GM10847 (cell line): ENCODE results near the gene CHADL.

Experiments used
- POLR2A ChIP-seq: IDR thresholded peaks from 2 replicates; pipeline ENCODE4 v1.6.1; 2011; ENCODE audit not compliant: insufficient read length; ENCODE audit errors: extremely low read depth

CHADL gene

DNA sequence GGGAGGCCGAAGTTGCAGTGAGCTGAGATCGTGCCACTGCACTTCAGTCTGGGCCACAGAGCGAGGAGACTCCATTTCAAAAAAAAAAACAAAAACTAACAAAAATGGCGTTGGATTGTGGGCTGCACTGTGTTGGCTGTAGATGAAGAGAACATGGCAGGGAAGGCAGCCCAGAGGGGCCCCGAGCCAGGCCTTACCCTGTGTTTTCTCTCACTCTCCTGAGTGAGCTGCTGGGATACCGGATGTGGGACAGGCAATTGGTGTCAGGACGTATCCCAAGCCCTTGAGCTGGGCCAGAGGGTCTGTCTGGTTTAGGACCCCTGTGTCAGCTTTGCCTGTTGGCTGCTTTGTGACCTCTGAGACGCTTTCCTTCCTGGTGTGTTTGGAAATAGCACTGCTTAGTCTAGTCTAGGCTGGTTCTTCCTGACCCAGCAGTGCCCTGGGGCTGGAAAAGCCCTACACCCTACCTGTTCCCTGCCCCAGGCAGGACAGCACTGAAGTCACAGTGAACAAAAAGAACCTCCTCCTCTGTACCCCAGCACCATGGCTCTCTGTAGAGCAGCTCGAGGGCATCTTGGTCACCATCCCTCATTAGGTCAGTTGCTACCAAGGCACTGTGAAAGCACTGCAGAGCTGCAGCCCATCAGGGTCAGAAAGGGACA lies 17.8 kb downstream of the CHADL start:
- no peak for TF ChIP-seq POLR2A

DNA sequence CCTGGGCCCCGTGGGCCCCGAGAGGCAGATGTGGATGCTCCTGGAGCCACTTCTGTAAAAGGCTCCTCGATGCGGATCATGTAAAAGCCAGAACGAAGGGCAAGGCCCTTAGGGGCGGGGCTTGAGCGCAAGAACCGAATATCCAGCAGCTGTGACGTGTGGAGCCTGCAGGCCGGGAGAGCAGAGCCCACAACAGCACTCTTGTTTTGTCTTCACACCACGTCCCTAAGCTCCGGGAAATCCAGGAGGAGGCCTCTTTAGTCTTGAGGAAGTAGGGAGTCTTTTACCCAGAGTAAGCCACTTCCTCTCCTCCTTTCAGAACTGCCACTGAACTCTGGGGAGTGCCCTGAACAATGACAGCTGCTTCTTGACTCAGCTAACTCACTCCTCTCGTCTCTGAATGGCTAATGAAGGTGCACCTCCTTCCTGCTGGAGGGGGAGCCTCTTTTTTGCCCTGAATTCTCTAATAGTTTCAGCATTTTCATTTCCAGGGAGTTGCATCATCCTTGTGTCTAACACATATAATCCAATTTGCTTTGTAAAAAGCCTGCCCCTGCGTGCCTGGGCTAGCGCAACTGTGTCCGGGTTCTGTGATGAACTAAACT lies 23.1 kb downstream of the CHADL start:
- no peak for TF ChIP-seq POLR2A

DNA sequence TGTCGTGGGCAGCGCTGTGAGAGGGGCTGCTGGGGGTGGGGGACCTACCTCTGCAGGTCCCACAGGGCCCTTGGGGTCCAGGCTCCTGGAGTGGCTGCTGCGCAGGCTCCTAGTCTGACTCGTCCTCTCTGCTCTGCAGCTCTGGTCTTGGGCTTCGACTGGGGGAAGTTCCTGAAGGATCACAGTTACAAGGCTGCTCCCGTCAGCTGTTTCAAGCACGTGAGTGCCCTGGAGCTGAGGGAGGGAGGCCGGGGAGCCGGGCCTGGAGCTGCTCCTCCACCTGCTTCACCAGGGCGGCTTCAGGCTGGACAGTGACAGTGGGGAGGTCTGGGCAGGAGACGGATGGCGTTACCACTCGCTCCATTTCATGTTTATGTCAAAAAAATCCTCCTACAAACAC lies 23.7 kb downstream of the CHADL start:
- no peak for TF ChIP-seq POLR2A

DNA sequence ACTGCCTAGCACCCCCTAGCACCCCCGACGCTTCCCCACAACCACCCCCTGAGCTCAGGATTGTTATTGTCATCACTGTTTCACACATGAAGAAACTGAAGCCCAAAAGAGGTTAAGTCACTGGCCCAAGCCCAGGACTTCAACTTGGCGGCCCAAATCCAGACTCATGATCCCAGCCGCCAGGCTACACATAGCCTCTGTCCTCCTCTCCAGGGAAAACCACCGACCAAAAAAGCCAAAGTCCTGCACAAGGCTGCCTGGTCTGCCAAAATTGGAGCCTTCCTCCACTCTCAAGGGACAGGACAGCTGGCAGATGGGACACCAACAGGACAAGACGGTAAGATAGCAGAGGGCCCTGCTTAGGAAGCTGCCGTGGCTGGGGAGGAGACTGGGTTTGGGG lies 24.8 kb downstream of the CHADL start:
- TF ChIP-seq POLR2A, result no peak

DNA sequence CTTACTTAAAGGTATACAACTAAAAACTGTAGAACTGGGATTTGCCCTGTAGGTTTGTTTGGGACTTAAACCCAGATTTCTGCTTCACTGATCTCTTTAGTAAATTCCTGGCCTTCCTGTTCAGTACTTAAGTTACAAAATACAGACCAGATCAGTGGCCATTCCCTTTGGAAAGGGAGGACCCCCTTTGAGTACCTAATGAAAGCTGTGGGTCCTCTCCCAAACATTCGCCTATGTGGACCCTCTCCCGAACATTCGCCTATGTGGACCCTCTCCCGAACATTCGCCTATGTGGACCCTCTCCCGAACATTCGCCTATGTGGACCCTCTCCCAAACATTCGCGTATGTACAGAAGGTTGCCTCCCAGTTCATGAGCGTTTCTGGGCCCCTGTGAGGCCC lies 25.3 kb downstream of the CHADL start:
- no peak for TF ChIP-seq POLR2A

DNA sequence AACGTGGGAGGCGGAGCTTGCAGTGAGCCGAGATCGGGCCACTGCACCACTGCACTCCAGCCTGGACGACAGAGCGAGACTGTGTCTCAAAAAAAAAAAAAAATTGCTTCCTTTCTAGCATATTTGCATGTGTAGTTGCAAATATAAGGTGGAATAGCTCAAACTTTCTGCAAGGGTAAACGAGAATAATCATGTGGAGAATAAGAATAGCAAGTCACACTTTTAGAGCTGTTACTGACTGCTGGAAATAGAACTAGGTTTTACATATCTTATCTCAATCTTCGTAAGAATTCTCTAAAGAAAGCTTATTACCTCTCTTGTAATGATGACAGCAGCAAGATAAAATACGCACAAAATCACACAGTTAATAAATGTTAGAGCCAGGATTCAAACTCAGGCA lies 34.0 kb downstream of the CHADL start:
- TF ChIP-seq POLR2A, result no peak

DNA sequence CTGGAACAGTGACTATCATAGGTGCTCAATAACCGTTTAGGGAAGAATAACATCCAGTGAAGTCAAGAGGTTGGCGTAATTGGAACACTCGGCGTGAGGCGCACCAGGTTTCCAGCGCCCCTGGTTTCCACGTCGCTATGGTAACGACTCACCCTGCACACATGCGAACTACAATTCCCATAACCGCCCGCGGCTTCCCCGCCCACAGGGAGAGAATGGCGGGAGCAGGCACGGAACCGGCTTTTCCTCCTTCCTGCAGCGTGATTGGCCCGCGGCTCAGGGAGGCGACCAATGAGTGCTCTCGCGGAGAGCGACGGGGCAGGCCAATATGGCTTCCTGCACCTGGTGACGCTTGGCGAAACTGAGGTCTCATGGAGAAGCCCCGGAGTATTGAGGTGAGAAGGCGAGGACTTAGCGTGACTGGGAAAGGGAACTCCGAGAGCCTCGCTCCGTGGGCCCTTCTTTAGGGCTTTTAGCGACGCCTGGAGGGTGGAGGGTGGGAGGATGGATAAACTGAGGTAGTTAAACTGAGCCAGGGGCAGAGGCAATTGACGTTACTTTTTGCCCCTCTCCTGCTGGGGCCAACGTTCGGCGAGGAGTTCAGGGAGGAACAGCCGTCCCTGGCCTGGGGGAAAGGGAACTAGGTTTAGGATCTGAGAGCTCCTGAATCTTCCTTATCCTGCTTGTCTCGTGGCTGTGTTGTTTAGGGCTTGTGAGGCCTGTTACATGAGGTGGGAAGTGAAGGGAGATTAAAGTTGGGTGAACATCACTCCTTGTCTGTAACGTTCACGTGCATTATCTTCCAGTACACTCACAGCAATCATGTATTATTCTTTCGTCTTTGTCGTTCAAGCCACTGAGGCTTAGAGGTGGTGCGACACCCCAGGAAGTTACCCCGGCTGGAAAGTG lies 35.5 kb downstream of the CHADL start, which contains the start of gene L3MBTL2:
Gene L3MBTL2 (plus strand): TSS at position 321 of the 909 bp plus-strand sequence. CDS start 51 bp downstream, at position 372.
- peak; percentile 70 for TF ChIP-seq POLR2A

DNA sequence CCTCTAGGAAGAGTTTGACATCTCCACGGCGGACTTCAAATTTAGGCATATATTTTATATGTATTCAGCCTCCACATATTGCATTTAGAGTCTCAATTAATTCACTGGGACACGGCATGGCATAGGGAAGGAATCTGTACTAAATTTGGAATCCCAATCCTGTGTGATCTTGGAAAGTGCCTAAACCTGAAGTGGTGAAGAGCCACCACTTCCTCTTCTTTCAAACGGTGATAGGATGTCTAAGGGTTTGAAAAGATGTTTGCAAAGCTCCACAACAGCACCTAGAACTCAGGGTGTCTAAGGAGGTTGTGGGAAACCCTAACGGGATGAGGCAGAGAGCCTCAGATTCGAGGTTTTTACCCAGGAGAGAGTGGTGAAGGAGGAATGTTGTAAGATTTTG lies 36.7 kb downstream of the CHADL start:
- no peak for TF ChIP-seq POLR2A

DNA sequence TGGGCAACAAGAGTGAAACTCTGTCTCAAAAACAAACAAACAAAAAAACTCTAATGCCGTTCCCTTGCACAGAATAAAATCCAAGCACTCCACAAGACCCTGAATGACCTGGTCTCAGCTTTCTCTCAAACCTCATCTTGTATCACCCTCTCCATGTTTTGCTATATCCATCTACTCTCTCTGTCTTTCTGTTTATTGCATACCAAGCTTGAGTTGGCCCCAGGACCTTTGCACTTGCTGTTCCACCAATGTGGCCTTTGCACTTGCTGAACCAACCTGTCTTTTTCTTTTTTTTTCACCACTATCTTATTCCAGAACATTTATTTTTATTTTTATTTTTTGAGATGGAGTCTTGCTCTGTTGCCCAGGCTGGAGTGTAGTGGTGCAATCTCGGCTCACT lies 37.6 kb downstream of the CHADL start:
- no peak for TF ChIP-seq POLR2A

DNA sequence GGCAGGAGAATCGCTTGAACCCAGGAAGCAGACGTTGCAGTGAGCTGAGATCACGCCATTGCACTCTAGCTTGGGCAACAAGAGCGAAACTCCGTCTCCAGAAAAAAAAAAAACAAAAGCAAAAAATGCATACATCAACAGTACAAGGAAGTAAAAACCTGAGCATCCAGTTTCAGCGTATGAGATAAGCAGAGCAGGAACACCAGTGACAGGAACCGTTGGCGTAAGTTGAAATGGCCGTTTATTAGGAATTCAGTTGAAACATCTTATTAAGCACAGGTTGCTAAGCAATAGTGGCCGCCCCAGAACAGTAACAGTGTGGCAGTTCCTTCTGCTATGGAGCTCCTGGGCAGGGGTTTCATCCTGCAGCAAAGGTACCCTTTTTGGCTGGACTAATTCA lies 39.6 kb downstream of the CHADL start:
- TF ChIP-seq POLR2A, result no peak

DNA sequence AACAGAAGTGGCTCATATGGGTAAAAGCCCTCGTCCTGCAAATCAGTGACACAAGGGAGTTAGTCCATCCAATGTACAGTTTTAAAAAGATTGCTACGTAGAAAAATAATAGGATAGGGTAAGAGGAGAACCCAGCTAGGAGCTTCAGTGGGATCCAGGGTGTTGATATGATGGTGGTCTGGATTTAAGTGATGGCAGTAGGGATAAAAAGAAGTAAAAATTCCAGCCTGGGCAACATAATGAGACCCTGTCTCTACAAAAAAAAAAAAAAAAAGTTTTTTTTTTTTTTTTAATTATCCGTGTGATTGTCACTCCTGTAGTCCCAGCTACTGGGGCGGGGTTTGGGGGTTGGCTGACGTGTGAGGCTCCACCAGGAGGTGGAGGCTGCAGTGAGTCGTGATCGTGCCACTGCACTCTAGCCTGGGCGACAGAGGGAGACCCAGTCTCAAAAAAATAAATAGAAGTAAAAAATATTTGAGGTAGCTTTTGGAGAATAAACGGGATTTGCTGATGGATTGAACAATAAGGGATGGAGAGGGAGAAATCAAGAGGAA lies 42.6 kb downstream of the CHADL start:
- no peak for TF ChIP-seq POLR2A

DNA sequence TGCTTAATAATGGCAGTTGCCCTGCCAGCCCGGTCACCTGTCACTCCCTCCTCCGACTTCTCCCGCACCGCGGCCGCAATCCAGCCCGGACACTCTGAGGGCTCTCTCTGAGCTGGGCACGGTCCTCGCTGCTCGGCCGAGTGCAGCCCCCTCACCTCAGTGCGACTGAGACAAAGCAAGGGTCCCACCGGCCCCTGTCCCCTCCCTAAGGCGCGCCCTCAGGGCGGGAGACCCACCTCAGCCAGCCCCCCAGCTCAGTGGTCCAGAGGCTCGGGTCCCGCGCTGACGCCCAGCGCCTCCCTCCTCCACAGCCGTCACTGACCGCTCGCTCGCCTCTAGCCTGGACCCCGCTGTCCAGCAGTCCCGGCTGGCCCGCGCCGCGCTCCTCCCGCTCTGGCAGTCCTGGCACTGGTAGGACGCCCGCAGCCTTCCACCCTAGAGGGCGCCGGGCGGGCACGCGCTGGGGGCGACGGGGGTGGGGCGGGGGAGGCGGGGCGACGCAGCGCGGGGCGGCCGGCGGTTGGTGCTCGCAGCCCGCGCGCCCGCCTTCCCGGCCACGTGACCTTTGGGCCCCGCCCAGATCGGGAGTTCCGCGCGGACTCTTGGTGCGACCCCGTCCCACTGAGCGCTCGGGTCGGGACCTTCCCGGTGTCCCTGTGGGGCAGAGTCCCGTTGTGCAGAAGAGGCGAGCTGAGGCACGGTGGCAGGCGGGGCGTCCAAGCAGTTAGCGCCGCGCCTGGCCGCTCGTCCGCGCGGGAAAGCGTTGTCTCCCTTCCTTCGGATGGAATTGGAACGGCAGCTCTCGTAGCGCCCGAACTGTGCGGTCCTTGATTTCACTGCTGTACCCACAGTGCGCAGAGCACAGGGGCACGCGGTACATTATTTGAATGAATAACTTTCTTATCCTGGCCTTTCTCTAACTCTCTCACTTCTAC lies 43.4 kb downstream of the CHADL start:
- no peak for TF ChIP-seq POLR2A

DNA sequence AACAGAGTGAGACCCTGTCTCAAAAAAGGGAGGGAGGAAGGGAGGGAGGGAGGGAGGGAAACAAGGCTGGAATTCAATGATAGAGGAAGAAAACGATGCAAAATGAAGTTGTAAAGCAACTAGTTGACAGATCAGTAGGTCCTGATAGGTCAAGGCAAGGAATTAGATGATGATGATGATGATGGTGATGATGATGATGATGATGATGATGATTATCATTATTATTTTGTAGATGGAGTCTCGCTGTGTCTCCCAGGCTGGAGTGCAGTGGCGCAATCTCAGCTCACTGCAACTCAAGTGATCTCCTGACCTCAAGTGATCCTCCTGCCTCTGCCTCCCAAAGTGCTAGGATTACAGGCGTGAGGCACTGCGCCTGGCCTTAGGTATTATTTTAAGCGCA lies 46.9 kb downstream of the CHADL start:
- no peak for TF ChIP-seq POLR2A

DNA sequence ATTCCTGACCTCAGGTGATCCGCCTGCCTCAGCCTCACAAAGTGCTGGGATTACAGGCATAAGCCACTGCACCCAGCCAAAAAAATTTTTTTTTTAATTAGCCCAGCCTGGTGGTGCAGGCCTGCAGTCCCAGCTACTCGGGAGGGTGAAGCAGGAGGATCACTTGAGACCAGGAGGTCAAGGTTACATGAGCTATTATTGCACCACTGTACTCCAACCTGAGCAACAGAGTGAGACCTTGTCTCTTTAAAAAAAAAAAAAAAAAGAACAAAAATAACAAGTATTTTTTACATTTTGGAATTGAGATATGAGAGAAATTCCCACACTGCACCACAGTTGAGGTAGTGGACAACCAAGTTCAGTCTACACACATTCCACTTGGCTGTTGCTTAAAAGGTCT lies 49.3 kb downstream of the CHADL start:
- TF ChIP-seq POLR2A, result no peak

DNA sequence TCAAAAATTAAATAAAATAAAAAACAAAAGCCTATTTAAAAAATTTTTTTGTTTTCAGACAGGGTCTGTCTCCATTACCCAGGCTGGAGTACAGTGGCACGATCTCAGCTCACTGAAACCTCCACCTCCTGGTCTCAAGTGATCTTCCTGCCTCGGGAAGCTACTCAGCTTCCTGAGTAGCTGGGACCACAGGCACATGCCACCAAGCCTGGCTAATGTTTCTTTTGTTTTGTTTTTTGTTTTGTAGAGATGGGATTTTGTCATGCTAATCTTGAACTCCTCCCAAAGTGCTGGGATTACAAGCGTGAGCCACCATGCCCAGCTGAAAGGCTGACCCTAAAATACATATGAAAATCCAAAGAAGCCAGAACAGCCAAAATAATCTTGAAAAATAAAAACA lies 56.1 kb downstream of the CHADL start:
- TF ChIP-seq POLR2A, result no peak
